GDM1 (cell line): ENCODE results near the gene C1orf94.

Experiments used
- DNase-seq: peaks from one replicate; lab custom pipeline; 2025; lab: John Stamatoyannopoulos, UW

The C1orf94 gene

GRCh38 chr1:34176830-34177603 is at the start of gene C1orf94:
Gene C1orf94, plus strand, starts transcription at chr1:34176907. Its CDS starts 883 bp downstream, at chr1:34177790.
- DNase-seq, result no peak

- DNase-seq, result no peak
Observed at GRCh38 chr1:34127006-34128000, 49.4 kb upstream of the C1orf94 start.

- no peak for DNase-seq
Observed at GRCh38 chr1:34128186-34128889, 48.4 kb upstream of the C1orf94 start.

- no peak for DNase-seq
Observed at GRCh38 chr1:34129630-34130029, 47.1 kb upstream of the C1orf94 start.

- DNase-seq, result no peak
Observed at GRCh38 chr1:34130306-34130705, 46.4 kb upstream of the C1orf94 start.

- DNase-seq, result no peak
Observed at GRCh38 chr1:34131396-34132160, 45.1 kb upstream of the C1orf94 start.

- no peak for DNase-seq
Observed at GRCh38 chr1:34132161-34132420, 44.6 kb upstream of the C1orf94 start.

- DNase-seq, result no peak
Observed at GRCh38 chr1:34137411-34137810, 39.3 kb upstream of the C1orf94 start.

- no peak for DNase-seq
Observed at GRCh38 chr1:34140011-34140676, 36.6 kb upstream of the C1orf94 start.

GRCh38 chr1:34143975-34144374 is 32.7 kb upstream of the C1orf94 start:
- no peak for DNase-seq

GRCh38 chr1:34144766-34145165 is 31.9 kb upstream of the C1orf94 start:
- DNase-seq, result no peak

GRCh38 chr1:34147301-34147700 is 29.4 kb upstream of the C1orf94 start:
- DNase-seq, result no peak

- no peak for DNase-seq
Observed at GRCh38 chr1:34149501-34149900, 27.2 kb upstream of the C1orf94 start.

- no peak for DNase-seq
Observed at GRCh38 chr1:34153246-34153645, 23.5 kb upstream of the C1orf94 start.

- DNase-seq, result no peak
Observed at GRCh38 chr1:34155860-34156259, 20.8 kb upstream of the C1orf94 start.

- no peak for DNase-seq
Observed at GRCh38 chr1:34156739-34157138, 20.0 kb upstream of the C1orf94 start.

GRCh38 chr1:34162852-34163766 is 13.6 kb upstream of the C1orf94 start:
- DNase-seq, result no peak

GRCh38 chr1:34163792-34164731 is 12.6 kb upstream of the C1orf94 start:
- no peak for DNase-seq
